GM12874 (cell line): ENCODE measurements around the gene FAAH.

Experiments
- TF ChIP-seq, protein P1 (sequence below): IDR thresholded peaks from 2 replicates; pipeline ENCODE4 v1.5.1; 2011; ENCODE audit warnings: low read depth, mild to moderate bottlenecking, control low read depth, low read length, moderate library complexity; ENCODE audit not compliant: insufficient read depth

The FAAH gene

DNA sequence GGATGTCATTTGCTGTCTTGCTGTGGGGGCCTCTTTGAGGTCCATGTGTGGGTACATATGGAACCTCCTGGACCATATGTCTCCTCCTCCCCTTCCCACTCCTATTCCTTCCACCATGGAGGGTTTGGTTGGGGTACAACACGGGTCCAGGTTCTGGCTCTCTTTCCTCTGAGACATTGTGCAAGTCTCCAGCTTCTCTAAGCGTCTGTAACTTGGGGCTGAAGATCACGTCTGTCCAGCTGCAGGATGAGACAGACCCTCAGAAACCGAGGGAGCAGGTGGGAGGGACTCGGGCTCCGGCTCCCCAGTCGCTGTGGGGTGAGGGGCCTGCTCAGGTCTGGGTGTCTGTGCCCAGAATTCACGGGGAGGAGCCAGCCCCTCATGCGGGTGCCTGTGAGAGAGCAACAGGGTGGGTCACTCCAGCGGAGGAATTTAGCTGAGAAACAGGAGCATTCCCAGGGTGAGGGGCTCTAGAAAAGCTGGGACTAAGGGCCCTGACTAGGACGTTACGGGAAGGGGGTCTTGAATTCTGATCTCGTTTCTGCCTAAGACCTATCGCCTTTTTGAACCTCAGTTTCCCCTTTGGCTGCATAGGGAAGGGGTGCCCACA lies 53.5 kb downstream of the FAAH start:
- TF ChIP-seq, protein P1, sequence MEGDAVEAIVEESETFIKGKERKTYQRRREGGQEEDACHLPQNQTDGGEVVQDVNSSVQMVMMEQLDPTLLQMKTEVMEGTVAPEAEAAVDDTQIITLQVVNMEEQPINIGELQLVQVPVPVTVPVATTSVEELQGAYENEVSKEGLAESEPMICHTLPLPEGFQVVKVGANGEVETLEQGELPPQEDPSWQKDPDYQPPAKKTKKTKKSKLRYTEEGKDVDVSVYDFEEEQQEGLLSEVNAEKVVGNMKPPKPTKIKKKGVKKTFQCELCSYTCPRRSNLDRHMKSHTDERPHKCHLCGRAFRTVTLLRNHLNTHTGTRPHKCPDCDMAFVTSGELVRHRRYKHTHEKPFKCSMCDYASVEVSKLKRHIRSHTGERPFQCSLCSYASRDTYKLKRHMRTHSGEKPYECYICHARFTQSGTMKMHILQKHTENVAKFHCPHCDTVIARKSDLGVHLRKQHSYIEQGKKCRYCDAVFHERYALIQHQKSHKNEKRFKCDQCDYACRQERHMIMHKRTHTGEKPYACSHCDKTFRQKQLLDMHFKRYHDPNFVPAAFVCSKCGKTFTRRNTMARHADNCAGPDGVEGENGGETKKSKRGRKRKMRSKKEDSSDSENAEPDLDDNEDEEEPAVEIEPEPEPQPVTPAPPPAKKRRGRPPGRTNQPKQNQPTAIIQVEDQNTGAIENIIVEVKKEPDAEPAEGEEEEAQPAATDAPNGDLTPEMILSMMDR = no peak

DNA sequence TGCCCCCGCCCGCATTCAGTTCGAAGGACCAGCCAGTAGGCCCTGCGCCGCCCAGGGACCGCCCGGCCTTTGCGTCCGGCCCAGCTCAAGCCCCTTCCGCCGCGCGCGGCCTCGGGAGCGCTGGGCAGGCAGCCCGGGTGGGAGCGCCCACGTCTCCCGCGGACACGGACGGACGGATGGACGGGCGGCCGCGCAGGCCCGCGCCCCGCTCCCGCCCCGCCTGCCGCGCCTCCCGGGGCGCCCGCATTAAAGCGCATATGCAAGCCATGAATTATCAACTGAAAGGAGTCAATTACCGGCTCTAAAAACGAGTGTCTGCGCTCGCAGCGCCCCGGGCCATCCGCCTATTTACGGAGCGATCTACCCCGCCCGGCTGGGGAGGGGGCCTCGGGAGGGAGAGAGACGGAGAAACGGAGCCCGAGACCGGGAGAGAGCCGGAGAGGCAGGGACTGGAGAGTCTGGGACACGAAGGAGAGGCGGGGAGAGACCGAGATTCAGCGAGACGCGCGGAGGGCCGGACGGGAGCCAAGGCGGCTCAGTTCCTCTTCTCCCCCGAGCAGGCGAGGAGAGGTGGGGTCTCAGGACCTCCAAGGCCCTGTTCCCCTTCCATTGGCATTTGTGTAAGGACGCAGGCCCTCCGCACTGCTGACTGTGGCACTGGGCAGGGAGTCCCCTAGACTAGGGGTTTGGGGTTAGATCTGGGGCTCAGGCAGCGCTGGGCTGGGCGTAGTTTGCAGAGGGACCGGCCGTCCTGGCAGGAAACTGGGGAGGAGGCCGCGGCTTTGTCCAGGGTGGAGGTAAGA lies 54.2 kb downstream of the FAAH start:
- TF ChIP-seq, protein P1 = no peak

DNA sequence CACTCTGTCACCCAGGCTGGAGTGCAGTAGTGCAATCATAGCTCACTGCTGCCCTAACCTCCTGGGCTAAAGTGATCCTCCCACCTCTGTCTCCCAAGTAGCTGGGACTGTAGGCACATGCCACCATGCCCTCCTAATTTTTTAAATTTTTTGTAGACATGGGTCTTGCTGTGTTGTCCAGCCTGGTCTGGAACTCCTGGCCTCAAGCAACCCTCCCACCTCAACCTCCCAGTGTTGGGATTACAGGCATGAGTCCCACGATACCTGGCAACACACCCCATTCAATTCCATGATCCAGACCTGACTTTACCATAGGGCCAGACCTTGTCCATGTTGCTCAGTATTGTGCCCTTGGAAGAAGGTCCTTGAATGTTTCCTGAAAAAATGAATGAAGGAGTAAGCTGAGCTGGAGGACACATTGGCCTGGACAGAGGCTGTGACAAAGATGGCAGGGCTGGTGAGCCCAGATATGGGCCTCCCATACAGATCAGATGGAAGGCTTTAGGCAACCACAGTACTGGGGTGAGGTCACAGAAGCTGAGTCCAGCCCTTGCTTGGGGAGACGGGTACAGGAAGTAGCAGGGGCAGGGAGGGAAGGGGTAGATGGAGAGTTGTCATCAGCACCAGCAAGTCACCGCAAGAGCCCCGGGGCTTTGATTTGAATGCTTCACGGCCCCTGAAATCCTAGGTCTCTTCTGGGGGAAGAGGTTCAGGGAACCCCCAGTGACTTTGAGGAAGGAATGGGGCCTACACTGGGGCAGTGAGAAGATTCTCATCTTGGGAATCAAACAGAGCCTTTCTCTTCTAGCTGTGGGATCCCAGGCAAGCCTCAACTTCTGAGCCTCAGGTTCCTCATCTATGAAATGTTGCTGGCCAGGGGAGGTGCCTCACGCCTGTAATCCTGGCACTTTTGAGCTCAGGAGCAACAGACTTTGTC lies 55.4 kb downstream of the FAAH start:
- TF ChIP-seq, protein P1 = no peak

DNA sequence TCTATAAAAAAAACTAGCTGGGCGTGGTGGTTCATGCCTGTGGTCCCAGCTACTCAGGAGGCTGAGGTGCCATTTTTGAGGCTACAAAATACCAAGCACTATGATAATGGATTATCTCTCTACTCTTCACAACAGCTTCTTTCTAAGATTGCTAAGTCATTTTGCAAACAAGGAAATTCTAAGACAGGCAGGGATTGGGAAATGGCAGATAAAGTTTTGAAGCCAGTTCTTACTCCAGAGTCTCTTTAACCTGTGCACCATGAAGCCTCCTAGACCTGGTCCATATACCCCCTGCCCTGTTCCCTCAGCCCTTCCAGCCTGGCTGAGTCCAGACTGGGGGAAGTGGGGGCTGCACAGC lies 56.0 kb downstream of the FAAH start:
- TF ChIP-seq, protein P1 = no peak

DNA sequence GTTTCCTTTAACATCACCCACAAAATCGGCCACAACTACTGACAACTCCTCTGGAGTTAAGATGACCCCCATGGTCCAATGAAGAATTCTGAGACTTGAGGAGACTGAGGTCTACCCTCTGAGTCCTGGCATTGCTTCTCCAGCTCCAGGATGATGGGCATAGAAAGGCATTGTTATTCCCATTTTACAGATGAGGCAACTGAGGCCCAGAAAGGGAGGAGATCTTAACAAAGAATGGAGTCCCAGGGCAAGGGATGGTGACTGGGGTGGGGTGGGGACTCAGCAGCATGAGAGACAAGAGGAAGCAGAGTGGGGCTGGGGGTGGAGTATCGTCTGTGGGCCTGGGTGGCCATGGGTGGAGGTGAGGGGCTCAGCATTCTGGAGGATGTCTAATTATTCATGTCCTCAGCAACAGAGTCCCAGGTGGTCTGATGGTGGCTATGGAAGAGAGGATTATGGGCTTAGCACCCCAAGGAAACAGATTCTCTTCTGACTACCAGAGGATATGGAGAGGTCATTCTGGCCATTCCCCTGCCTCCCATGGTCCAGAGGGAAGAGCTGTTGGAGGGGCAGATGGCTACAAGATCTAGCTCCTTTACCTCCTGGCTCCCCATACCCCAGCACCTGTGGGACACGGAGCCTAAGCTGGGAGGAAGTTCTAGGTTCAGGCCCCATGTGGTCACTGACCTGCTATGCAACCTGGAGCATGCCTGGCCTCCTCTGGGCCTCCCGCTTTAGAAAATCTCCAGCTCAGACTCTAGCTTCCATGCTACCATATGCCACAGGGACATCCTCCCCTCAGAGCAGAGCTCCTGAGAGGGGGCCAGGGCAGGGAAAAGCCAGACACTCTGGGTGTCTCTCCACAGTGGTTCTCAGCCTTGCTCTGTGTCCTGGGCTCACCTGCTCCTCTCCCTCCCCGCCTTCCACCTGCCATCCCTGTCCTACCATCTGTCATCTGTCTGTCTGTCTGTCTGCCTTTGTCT lies 58.1 kb downstream of the FAAH start:
- TF ChIP-seq, protein P1 = no peak

DNA sequence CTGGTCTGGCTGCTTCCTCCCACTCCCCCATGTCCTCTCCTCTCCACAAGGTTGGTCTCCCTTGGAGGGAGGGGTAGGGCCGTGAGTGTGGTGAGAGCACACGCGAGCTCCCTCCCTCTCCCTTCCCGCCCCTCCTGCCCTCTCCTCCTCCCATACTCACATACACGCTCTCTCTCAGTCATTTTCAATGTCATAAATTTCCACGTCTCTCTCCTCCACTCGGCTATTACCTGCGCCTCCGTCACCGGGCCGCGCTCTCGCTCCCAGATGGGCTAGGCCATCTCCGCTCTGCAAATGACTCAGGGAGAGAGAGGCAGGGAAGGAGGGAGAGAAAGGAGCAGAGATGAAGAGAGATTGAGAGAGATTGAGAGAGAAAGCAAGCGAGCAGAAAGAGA lies 58.8 kb downstream of the FAAH start:
- TF ChIP-seq, protein P1 = no peak
